Measurements from ENCODE around the gene GTF2F2. TPM values are rescaled to one million over a fixed set of nuclear protein-coding genes. Genes with fewer than 3 reads are reported as not detected.

The GTF2F2 gene
- polyA plus RNA-seq, 1 donor (not counting 4 experiments of a cell fraction or from before 2014, with no cell fraction given) = 55.5 TPM

GRCh38 chr13:45162821-45163220, 42.5 kb downstream of the GTF2F2 start:
- Histone ChIP-seq H3K9ac (ENCODE audit: control insufficient read depth, extremely low read depth, insufficient read depth, low read length) (peak overlapping the region; percentile 58), H3K9me3 (ENCODE audit: control insufficient read depth, low read depth, low read length) (no peaks in the 10 kb centered on the region), H3K4me3 (ENCODE audit: control insufficient read depth in 2 of 3, extremely low read depth in 1 of 3, insufficient read depth in 2 of 3, low read depth in 1 of 3, low read length in 3 of 3) (no peak overlapping the region), H3K4me1 (ENCODE audit: control insufficient read depth, extremely low read depth, insufficient read depth, low read length) (peaks cover 26% of the 10 kb centered on the region), H2AFZ (ENCODE audit: control insufficient read depth, low read length) (no peak overlapping the region), H3K27me3 (ENCODE audit: control insufficient read depth, extremely low read depth, insufficient read depth, low read length) (no peaks in the 10 kb centered on the region), H3K36me3 (ENCODE audit: control insufficient read depth in 2 of 2, extremely low read depth in 1 of 2, insufficient read depth in 2 of 2, low read length in 2 of 2) (peaks cover 2 to 19% of the 10 kb centered on the region in 2 experiments), H3K79me2 (ENCODE audit: control insufficient read depth, insufficient read depth, low read length) (peaks cover 27% of the 10 kb centered on the region), H3K9me1 (ENCODE audit: control insufficient read depth, extremely low read depth, insufficient read depth, low read length) (no peaks in the 10 kb centered on the region), H4K20me1 (ENCODE audit: control insufficient read depth, extremely low read depth, insufficient read depth, low read length) (no peaks in the 10 kb centered on the region), H3K27ac (ENCODE audit: control insufficient read depth, insufficient read depth, low read length) (peak overlapping the region; percentile 89), H3K4me2 (ENCODE audit: control insufficient read depth, extremely low read depth, insufficient read depth, low read depth, low read length) (peak overlapping the region; percentile 58)
- TF ChIP-seq EZH2 (IDR thresholded peaks at IDR 0.05; ENCODE audit: low read length) (no peak), CTCF (optimal IDR thresholded peaks at IDR 0.05 in 1 of 3, IDR thresholded peaks at IDR 0.05 in 1 of 3, conservative IDR thresholded peaks at IDR 0.05 in 1 of 3; ENCODE audit: extremely low read depth in 1 of 3, insufficient read depth in 2 of 3, low read length in 3 of 3) (no peak)
- dilution Hi-C loops (cut with MboI; ENCODE audit: extremely low pct_ligation_motif_present, low sequenced_read_pairs) = no loop called here
- peak; percentile 76 for FAIRE-seq
- DNase-seq (ENCODE audit: low read depth, low spot score) = peak; percentile 56

- Histone ChIP-seq H3K27ac (ENCODE audit: control insufficient read depth, insufficient read depth, low read length) (peak overlapping the region; percentile 8), H3K9me3 (ENCODE audit: control insufficient read depth, low read depth, low read length) (no peaks in the 10 kb centered on the region), H3K4me2 (ENCODE audit: control insufficient read depth, extremely low read depth, insufficient read depth, low read depth, low read length) (no peak overlapping the region), H3K4me1 (ENCODE audit: control insufficient read depth, extremely low read depth, insufficient read depth, low read length) (peaks cover 29% of the 10 kb centered on the region), H3K27me3 (ENCODE audit: control insufficient read depth, extremely low read depth, insufficient read depth, low read length) (no peaks in the 10 kb centered on the region), H3K9ac (ENCODE audit: control insufficient read depth, extremely low read depth, insufficient read depth, low read length) (no peak overlapping the region), H2AFZ (ENCODE audit: control insufficient read depth, low read length) (no peak overlapping the region), H4K20me1 (ENCODE audit: control insufficient read depth, extremely low read depth, insufficient read depth, low read length) (no peaks in the 10 kb centered on the region), H3K4me3 (ENCODE audit: control insufficient read depth in 2 of 3, extremely low read depth in 1 of 3, insufficient read depth in 2 of 3, low read depth in 1 of 3, low read length in 3 of 3) (no peak overlapping the region), H3K79me2 (ENCODE audit: control insufficient read depth, insufficient read depth, low read length) (peaks cover 37% of the 10 kb centered on the region), H3K9me1 (ENCODE audit: control insufficient read depth, extremely low read depth, insufficient read depth, low read length) (no peaks in the 10 kb centered on the region), H3K36me3 (ENCODE audit: control insufficient read depth in 2 of 2, extremely low read depth in 1 of 2, insufficient read depth in 2 of 2, low read length in 2 of 2) (peaks cover 5 to 13% of the 10 kb centered on the region in 2 experiments)
- TF ChIP-seq EZH2 (IDR thresholded peaks at IDR 0.05; ENCODE audit: low read length) = no peak
- no peak for TF ChIP-seq CTCF (optimal IDR thresholded peaks at IDR 0.05 in 1 of 3, IDR thresholded peaks at IDR 0.05 in 1 of 3, conservative IDR thresholded peaks at IDR 0.05 in 1 of 3; ENCODE audit: extremely low read depth in 1 of 3, insufficient read depth in 2 of 3, low read length in 3 of 3)
- dilution Hi-C loops (cut with MboI; ENCODE audit: extremely low pct_ligation_motif_present, low sequenced_read_pairs) = no loop called here
- no peak for FAIRE-seq
- no peak for DNase-seq (ENCODE audit: low read depth, low spot score)
Observed at GRCh38 chr13:45166858-45167257, 46.5 kb downstream of the GTF2F2 start.
